AG10803 (cell line): ENCODE results near the gene ARHGAP23.

Source experiments
- DNase-seq: peaks from one replicate; pipeline ENCODE4 v3.0.0; 2010; ENCODE audit warnings: low read depth
- H3K4me3 ChIP-seq: 2 replicates; pipeline ENCODE4 v1.5.1; 2011; ENCODE audit warnings: mild to moderate bottlenecking, low read length, control low read depth
- TF ChIP-seq, protein P1 (sequence below): conservative IDR thresholded peaks from 2 replicates; pipeline ENCODE4 v1.5.1; 2011; ENCODE audit warnings: mild to moderate bottlenecking, low read length, control low read depth, inconsistent platforms

ARHGAP23 gene

GRCh38 chr17:38541281-38541680, 113.0 kb downstream of the ARHGAP23 start:
- TF ChIP-seq, protein P1, sequence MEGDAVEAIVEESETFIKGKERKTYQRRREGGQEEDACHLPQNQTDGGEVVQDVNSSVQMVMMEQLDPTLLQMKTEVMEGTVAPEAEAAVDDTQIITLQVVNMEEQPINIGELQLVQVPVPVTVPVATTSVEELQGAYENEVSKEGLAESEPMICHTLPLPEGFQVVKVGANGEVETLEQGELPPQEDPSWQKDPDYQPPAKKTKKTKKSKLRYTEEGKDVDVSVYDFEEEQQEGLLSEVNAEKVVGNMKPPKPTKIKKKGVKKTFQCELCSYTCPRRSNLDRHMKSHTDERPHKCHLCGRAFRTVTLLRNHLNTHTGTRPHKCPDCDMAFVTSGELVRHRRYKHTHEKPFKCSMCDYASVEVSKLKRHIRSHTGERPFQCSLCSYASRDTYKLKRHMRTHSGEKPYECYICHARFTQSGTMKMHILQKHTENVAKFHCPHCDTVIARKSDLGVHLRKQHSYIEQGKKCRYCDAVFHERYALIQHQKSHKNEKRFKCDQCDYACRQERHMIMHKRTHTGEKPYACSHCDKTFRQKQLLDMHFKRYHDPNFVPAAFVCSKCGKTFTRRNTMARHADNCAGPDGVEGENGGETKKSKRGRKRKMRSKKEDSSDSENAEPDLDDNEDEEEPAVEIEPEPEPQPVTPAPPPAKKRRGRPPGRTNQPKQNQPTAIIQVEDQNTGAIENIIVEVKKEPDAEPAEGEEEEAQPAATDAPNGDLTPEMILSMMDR: no peak
- no peak overlapping the region for H3K4me3 ChIP-seq
- DNase-seq: no peak

DNA sequence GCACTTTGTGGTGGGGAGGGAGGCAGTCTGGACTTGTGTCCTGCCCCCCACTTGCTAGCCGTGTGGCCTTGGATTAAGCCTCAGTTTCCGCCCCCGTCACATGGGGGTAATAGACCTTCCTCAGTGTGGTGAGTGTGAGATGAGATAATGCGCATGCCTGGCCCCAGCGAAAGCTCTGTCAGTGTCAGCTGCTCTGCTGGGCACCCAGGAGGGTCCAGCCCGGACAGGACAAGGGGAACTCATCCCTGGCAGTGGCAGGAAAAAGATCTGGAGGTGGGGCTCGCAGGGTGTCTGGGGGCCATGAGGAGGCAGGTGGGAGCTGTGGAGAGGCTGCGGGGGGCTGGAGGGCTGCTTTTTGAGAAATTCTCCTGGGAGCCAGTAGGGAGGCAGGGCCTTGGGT, 114.0 kb downstream of the ARHGAP23 start:
- H3K4me3 ChIP-seq: no peak overlapping the region
- DNase-seq: no peak
- TF ChIP-seq, protein P1: no peak

DNA sequence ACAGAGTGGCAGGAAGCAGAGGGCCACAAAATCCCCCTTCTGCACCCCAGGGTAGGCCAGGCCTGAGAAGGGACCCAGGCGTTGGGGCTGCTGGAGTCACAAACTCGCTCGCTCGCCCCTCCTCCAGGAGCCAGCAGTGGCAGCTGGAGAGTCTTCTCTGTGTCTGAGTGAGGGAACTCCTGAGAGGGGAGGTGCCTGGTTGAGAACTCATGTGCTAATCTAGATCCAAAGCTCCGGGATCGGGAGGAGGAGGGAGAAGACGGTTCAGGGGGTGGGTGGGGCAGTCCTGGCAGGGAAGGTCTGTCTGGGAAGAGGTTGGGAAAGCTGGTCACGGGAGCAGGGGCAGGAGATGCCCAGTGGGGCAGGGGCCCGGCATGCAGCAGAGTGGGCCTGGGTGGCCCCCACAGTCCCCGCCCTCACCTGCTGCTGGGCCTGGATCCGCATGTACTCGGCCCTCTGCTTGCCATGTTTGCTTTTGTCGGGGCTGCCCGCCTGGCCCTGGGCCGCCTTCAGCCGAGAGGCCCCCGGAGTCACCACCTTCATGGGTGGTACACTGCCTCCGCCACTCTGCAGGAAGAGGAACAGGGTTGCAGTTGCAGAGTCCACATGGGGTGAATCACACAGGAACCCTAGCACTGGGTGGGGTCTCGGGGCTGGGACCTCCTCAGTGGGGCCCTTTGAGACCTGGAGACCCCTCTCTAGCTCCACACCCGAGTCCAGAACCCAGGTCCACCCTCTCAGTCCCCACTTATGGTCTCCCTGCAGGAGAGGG, 115.3 kb downstream of the ARHGAP23 start:
- no peak for DNase-seq
- TF ChIP-seq, protein P1: no peak
- no peak overlapping the region for H3K4me3 ChIP-seq

- TF ChIP-seq, protein P1: no peak
- H3K4me3 ChIP-seq: no peak overlapping the region
- no peak for DNase-seq
These were observed 116.0 kb downstream of the ARHGAP23 start for GRCh38 chr17:38544175-38544838.

DNA sequence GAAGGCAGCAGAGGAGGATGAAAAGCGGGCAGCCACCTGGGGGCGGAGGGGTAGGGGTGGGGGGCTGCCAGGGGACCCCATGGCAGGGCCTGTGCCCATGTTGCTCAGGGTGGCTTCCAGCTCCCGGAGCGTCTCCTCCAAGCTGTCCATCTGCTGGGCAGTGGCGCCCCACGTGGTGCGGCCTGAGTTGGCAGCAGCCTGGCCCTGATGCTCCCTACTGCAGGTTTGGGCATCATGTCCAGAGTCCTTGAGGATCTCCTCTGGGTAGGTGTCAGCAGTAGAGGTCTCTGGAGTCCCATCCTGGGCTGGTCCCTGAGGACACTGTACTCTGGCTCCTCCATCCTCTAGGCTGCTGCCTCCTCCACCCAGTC, 116.6 kb downstream of the ARHGAP23 start:
- TF ChIP-seq, protein P1: no peak
- H3K4me3 ChIP-seq: no peak overlapping the region
- DNase-seq: no peak

DNA sequence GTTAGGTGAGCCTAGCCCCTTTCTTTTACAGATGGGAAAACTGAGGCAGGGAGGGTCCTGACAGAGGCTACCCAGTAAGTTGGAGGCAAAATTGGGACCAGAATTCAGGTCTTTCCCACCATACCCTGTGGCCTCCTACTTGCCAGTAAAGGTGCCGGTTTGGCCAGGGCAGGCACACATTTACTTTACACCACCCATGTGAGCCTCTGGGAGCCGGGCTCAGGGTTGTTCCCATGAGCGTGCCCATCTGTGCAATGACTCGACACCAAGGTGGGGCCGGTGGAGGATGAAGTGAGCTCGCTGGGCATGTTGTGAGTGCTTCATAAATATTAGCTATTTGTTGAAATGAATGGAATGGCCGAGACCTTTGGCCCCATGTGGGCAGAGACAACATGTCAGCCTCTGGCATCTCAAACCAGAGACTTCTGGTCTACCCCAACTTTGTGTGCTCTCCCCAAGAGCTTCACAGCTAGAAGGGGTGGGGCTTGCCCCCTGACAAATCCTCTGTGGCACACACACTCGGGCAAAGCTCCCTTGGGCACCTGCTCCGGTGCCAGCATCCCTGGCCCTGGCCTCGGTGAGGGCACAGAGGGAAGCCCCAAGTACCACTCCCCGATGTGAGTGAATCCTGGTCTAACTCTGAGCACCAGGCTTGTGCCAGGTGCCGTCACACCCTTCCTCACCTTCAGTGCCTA, 117.4 kb downstream of the ARHGAP23 start:
- no peak overlapping the region for H3K4me3 ChIP-seq
- TF ChIP-seq, protein P1: no peak
- no peak for DNase-seq
